HG03521 (cell line): ENCODE data around the gene ATP6V0C.

ENCODE experiments used
- ATAC-seq: cut with Tn5 transposase; IDR thresholded peaks from one replicate; pipeline ENCODE4 v1.9.1; 2021; ENCODE audit warnings: mild to moderate bottlenecking, moderate library complexity; ENCODE audit not compliant: unreplicated experiment

ATP6V0C gene

DNA sequence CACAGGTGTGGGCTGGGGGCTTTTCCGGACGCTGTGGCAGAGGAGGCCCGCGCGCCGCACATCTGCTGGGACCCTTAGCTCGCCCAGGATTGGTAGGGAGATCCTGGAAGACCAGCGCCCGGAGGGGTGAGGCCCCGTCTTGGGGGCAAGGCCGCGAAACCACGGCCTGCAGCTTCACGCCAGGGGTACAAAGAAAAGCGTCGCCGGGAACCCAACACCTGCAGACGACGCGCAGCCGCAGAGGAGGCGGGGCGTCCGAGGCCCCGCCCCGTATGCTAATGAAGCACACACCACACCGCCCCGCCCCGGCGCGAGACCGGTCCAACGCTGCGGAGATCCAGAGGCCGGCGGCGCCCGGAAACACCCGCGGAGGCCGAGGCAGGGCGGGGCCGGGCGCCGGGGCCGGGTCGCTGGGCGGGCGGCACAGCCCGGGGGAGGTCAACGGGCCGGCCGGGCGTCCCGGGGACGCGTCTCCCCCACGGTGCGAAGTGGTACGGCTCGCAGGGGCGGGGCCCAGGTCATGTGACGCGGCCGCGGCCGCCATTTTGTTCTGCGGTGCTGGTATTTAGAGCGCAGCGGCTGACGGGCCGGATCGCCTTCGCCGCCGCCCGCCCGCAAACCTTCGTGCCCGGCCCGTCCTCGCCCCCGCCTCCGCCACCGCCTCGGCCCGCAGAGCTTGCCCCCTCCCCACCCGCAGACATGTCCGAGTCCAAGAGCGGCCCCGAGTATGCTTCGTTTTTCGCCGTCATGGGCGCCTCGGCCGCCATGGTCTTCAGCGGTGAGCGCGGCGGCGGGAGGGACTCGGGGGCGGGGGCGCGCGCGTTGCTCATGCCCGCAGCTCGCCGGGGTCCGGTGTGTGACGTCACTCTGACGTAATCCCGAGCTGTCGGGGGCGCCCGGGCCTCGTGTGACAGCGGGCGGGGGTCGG, at the start of gene ATP6V0C:
Gene ATP6V0C, plus strand, starts transcription at position 548 of the 928 bp plus-strand sequence. Its CDS starts 152 bp downstream, at position 700.
- ATAC-seq, result peak; percentile 77

DNA sequence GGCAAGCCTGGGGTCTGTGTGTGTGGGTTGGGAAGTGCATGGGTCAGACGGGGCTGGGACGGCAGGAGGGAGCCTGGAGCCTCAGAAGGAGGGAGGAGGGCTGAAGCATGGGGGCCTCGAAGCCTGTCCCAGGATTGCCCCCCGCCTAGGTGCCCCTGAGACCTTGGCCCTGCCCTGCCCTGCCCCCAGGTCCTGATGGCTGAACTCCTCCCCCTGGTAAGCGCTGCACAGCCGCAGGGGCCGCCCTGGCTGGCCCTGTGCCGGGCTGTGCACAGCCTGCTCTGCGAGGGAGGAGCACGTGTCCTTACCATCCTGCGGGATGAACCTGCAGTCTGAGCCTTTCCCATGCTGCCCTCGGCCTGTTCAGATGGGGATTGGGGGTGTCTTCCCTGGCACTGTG, 49.4 kb upstream of the ATP6V0C start:
- no peak for ATAC-seq

DNA sequence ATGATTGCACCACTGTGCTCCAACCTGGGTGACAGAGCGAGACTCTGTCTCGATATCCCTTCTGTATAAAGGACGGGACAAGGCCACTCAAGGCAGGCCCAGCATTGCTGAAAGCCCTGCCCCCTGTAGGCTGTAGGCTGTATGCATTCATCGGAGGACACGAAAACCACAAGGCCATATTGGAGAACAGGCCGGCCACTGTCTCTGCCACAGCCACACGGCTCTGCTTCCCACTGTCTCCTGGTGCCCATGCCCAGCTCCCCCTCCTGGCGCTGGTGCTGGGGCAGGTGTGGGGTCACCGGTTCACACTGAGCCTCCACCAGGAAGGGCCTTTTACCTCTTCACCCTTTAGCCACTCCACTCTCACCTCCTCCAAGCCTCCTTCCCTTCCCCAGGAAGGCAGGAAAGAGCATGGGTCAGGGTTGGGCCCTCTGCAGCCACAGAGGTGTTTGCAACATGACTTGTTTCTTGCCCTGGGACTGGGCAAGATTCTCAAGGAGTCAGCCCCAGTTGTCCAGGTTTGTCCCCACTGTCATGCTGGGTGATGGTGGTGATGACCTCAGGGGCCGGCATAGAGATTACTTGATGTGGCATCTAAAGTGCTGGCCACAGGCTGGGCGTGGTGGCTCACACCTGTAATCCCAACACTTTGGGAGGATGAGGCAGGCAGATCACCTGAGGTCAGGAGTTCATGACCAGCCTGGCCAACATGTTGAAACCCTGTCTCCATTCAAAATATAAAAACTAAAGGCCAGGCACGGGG, 47.9 kb upstream of the ATP6V0C start:
- ATAC-seq, result no peak

DNA sequence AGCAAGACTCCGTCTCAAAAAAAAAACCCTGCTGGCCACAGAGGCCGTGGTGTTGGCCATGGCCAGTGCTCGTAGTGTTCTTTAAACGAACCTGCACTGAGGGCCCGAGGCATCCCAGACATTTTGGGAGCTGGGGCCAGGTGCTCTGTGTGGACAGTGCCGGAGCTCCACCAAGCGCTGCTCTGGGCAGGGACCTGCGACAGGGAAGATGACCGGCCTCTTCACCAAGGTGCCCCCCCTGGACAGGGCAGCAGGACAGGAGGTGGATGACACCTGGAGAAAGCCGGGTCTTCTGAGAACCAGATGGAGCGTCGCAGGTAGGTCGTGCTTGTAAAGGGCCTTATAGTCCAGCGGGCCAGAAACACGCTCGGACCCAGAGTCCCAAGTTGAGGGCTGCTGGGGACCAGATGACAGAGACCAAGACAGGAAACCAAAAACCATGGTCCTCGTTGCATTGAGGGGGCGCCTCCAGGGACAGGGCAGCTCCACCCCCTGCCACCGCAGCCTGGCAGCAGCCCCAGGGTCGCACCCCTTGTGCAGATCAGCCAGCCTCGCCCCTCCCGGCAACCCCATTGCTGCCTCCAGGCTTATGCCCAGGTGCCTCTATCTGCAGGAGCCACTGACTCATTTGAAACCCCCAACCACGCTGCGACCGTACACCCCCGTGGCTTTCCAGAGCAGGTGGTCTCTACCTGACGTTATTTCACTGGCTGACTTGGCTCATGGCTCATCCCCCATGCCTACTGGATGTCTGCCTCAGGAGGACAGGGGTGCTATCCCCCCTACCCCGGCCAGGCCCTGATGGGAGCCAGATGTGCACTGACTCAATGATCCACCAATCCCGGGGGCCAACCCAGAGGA, 46.9 kb upstream of the ATP6V0C start:
- ATAC-seq, result no peak

DNA sequence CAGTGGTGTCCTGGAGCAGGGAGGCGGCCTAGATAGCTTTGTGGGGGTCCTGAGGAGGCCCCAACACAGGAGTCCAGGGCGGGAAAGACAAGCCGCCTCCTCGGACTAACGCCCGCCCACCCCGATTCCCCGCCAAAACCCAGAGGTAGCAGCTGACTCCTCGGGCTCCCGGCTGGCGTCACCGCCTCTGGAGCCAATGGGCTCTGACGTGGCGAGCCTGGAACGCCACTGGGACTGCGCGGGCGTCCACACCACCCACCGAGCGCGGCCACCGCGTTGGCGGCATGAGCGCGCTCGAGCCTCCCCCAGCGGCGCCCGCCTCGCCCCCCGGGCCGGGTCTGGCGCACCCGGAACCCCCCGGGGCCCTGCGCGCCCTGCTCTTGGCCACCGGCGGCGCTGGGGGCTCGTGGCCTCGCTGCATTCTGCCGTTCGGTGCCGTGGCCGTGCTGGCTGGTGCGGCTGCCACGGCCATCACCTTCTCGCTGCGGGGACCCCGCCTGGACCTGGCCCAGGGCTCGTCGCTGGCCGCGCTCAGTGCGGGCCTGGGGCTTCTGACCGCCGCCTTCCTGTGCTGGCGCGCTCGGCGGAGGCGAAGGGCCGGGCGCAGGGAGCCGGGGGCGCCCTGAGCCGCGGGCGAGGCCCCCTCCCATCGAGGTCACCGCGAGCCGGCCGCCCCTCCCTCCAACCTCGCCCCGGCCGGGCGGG, 46.1 kb upstream of the ATP6V0C start:
- ATAC-seq, result no peak

DNA sequence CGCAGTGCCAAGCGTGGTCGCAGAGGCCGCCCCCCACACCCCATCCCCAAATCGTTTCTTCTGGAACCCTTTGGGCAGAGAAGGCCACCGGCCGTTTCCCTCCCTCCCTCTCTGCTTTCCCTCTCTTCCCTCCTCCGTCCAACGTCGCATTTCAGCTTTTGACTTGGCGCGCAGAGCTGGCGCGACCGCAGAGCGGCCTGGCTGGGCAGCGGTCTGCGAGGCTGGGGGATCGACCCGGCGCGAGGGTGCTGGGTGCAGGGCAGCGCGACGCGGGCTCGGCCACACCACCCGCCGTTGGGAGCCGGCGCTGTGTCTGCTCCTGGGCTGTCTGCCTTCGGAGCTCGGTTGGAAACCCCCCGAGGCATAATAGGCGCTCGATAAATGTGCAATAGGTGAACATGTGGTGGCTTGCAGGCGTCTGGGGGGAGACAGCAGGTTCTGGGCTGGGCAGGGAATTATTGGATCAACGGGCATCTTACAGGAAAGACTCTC, 45.5 kb upstream of the ATP6V0C start:
- ATAC-seq, result no peak

DNA sequence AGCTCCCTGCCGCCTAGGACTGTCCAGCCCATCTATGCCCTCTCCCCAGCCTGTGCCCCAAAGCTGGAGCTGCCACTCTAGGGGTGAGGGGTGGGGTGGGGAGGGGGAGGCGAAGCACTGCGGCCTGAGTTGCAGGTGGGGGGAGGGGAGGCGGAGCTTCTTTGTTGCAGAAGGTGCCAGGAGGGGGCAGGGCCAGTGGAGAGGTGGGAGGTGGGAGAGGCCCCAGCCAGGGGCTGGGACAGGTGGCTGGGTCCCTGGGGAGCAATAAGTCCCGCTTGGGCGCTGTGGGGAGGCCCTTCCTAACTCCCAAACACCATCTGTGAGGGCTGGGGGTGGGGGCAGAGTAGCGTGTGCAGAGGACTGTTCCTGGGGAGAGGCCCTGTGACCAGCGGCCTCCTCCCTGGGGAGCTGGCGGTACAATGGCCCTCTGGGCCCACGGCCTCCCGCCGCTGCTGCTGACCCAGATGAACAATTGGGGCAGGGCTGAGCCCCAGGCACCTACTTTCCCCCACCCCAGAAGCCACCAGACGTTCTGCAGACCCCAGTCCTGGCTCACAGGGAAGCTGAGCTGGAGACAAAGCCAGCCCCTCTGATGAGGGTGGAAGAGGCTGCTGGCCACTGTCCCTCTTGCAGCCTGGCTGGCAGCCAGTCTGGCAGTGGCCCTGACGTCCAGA, 44.9 kb upstream of the ATP6V0C start:
- ATAC-seq, result no peak

DNA sequence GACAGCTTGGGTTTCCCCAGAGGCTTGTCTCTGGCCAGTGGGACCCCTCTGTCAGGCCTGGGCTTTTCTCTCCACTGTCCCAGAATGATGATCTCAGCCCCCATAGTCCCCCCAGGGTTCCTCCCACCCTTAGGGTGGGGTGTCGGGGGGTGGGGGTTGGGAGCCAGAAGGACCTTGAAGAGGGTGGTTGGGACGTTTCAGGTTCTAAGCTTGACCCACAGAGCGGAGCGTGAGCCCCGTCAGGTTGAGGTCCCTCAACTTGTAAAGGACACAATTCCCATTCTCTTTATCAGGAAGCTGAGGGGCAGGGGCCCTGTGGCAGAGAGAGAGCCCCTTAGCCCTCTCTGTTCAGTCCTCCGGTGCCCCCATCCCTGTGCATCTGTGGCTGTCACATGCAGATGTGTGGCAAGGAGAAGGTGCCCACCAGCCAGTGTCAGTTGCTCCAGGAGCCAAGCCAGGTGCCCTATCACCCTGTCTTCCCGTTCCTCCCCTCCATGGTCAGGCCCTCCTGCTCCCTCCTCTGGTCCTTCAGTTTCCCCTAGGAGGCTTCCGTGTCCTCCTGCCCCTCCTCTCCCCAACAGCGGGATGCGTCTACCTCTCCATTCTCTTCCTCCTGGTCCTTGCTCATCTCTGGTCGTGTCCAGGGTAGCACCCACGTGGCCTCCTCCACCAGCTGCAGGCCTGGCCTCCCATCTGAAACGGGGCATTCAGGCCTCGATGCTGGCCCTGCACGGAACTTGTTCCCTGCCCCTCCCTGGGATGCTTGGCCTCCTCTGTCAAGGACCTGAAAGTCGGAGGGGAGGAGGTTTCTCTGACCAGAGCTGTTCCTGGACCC, 44.1 kb upstream of the ATP6V0C start:
- ATAC-seq, result no peak

DNA sequence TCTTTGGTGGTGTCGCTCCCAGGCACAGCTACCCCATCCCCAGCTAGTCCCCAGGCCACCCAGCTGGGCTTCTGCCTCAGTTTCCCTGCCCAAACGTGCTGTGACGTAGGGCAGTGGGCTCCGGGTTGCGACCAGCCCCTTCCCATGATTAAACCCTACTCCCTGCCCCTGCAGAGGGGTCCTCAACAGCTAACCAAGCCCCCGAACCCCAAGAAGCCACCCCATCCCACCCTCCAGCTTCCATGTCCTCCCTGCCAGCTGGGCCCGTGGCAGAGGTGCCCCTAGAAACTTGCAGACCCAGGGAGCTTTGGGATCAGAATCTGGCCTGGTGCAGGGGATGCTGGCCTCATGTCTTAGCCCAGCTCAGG, 43.5 kb upstream of the ATP6V0C start:
- ATAC-seq, result no peak

DNA sequence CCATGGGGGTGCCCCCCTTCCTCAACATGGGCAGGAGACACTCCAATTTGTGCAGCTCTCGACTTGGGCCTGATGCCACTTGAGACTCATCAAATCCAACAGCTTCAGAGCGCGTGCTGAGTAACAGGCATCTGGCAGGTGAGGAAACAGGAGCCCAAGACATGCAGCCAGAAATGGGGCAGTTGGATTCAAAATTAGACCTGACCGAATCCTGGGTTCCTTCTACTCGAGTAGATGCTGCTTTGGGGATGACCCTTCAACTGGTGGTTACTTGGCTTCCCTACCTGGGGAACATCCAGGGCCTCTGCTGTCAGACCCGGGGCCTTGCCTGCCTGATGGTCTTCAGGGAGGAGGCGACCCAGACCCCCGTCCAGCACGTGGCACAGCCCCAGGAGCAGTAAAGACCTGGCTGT, 43.1 kb upstream of the ATP6V0C start:
- no peak for ATAC-seq

DNA sequence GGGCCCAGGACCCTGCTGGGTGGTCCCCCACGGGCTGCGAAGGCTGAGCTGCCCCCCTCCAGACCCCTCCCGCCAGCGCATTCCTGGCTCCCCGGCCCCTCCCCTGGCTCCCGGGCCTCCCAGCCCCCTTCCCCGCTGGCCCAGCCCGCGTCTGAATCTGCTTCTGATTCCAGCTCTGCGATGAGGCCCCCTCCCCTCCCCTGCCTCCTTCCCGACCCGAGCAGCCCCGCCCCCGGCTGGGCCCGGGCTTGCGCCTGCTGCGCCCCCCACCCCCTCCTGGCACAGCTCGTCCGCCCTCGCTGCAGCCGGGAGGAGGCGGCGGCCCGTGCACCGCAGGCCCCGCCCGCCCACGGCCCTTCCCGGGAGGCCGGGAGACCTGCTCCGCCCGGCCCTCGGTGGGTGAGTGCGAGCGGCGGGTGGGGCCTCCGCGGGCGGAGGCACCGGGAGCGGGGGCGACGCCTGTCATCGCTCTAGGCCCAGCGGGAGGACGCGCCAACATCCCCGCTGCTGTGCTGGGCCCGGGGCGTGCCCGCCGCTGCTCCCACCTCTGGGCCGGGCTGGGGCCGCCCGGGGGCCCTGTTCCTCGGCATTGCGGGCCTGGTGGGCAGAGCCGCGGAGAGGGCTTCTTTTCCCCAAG, 42.6 kb upstream of the ATP6V0C start, which contains the start of gene NTN3:
Gene NTN3, plus strand, starts transcription at position 282 of the 637 bp plus-strand sequence. CDS start 405 bp downstream, outside the sequence.
- no peak for ATAC-seq

DNA sequence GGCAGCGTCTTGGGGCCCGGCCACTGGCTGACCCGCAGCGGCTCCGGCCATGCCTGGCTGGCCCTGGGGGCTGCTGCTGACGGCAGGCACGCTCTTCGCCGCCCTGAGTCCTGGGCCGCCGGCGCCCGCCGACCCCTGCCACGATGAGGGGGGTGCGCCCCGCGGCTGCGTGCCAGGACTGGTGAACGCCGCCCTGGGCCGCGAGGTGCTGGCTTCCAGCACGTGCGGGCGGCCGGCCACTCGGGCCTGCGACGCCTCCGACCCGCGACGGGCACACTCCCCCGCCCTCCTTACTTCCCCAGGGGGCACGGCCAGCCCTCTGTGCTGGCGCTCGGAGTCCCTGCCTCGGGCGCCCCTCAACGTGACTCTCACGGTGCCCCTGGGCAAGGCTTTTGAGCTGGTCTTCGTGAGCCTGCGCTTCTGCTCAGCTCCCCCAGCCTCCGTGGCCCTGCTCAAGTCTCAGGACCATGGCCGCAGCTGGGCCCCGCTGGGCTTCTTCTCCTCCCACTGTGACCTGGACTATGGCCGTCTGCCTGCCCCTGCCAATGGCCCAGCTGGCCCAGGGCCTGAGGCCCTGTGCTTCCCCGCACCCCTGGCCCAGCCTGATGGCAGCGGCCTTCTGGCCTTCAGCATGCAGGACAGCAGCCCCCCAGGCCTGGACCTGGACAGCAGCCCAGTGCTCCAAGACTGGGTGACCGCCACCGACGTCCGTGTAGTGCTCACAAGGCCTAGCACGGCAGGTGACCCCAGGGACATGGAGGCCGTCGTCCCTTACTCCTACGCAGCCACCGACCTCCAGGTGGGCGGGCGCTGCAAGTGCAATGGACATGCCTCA, 41.9 kb upstream of the ATP6V0C start:
- ATAC-seq, result no peak

DNA sequence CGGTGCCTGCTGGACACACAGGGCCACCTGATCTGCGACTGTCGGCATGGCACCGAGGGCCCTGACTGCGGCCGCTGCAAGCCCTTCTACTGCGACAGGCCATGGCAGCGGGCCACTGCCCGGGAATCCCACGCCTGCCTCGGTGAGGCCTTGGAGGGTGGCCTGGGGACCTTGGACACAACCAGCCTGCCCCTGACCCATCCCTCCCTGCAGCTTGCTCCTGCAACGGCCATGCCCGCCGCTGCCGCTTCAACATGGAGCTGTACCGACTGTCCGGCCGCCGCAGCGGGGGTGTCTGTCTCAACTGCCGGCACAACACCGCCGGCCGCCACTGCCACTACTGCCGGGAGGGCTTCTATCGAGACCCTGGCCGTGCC, 41.3 kb upstream of the ATP6V0C start:
- no peak for ATAC-seq

DNA sequence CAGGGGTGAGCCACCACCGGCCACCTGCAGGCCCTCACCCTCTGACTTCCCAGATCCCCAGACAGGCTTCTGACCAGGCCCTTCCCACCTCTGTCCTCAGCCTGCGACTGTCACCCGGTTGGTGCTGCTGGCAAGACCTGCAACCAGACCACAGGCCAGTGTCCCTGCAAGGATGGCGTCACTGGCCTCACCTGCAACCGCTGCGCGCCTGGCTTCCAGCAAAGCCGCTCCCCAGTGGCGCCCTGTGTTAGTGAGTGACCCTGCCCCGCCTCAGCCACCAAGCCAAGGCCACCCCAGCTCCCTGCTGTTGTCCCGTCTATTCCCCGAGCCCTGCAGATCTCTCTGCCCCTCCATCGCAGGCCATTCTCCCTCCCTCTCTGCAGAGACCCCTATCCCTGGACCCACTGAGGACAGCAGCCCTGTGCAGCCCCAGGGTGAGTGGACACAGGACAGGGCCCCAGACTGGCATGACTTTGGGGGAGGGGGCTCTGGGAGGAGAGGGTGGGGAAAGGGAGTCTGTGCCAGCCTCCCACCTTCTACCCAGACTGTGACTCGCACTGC, 40.8 kb upstream of the ATP6V0C start:
- no peak for ATAC-seq

DNA sequence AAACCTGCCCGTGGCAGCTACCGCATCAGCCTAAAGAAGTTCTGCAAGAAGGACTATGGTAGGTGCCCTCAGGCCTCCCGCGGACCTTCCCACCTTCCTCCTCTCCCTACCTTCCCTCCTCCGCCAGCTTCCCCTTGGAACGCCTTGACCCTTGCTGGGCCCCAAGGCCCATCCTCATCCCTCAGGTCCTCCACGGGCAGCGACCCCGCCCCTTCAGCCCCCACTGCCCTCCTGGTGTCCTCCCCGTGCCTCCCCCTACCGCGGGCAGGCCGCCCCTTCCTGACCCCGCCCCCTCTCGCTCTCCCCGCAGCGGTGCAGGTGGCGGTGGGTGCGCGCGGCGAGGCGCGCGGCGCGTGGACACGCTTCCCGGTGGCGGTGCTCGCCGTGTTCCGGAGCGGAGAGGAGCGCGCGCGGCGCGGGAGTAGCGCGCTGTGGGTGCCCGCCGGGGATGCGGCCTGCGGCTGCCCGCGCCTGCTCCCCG, 40.3 kb upstream of the ATP6V0C start:
- ATAC-seq, result no peak

DNA sequence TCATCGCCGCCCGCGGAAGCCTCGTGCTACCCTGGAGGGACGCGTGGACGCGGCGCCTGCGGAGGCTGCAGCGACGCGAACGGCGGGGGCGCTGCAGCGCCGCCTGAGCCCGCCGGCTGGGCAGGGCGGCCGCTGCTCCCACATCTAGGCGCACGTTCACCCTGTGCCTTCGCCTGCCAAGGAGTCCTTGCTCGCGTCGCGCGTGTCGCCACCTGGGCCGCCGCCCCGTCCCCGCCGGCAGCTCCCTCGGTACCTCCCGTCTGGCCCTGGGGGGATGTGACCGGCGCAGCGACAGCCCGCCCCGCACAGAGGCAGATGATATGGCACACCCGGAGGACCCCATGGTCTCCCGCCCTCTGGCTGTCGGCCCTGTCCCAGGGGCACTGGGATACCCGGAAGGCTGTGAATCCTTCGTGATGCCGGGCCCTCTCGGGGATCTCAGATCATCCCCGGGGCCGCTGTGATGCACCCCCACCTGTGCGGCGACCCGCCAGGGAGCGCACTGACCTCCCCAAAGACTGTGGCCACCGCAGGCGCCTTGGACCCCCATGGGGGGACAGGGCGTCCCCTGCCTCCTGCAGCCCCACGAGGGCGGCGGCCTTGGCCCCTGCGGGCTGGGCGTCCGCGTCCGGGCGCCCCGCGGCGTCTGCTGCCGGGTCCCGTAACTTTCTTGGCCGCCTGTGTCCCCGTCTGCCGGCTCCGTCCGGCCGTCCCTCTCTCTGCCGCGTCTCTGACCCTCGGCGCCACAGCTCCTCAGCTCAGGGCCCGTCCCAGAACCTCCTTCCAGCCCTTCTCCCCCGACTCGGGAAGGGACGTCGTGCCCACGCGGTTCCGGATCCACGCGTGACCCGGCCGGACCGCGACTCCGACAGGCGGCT, 39.5 kb upstream of the ATP6V0C start:
- peak; percentile 18 for ATAC-seq
